Natural killer cell (primary cell): Measurements from ENCODE around the gene CBARP. TPM values are rescaled to one million over a fixed set of nuclear protein-coding genes. Genes with fewer than 3 reads are reported as not detected.

Experiments used
- ATAC-seq, 3 donors: fragments of 150-1000 bp in 2 of 3; fragments of 200-7000 bp in 1 of 3; cut with Tn5 transposase; 1 replicate in 1 of 3; 2 replicates in 2 of 3; pipeline ENCODE4 v1.10.0; 2021; ENCODE audit warnings: mild to moderate bottlenecking in 2 of 3, moderate library complexity in 2 of 3
- DNase-seq, 2 donors: peaks; one replicate each; pipeline versions ENCODE4 v3.0.0 to v3.0.0-alpha.2; 2013 to 2021; ENCODE audit warnings: mixed read lengths in 1 of 2
- H3K27ac ChIP-seq: one replicate; pipeline ENCODE4 v1.5.1; 2013; ENCODE audit warnings: mild to moderate bottlenecking, low read length
- H3K27me3 ChIP-seq: one replicate; pipeline ENCODE4 v1.6.1; 2013; ENCODE audit warnings: low read length; ENCODE audit not compliant: control insufficient read depth, insufficient read depth
- H3K36me3 ChIP-seq: one replicate; pipeline ENCODE4 v1.6.1; 2013; ENCODE audit warnings: low read length; ENCODE audit not compliant: control insufficient read depth, insufficient read depth
- H3K4me1 ChIP-seq: one replicate; pipeline ENCODE4 v1.6.1; 2013; ENCODE audit warnings: low read length; ENCODE audit not compliant: control insufficient read depth, insufficient read depth
- H3K4me3 ChIP-seq: one replicate; pipeline ENCODE4 v1.5.1; 2013; ENCODE audit warnings: low read length
- H3K9me3 ChIP-seq: one replicate; pipeline ENCODE4 v1.6.1; 2013; ENCODE audit warnings: low read length; ENCODE audit not compliant: control insufficient read depth, insufficient read depth
- H3K27ac Mint-ChIP-seq, 2 donors: one replicate each; pipeline ENCODE4 v1.8.0; 2022; ENCODE audit warnings: mild to moderate bottlenecking in 2 of 2, mixed read lengths in 2 of 2, moderate library complexity in 1 of 2
- H3K27me3 Mint-ChIP-seq, 2 donors: one replicate each; pipeline ENCODE4 v1.8.0; 2022; ENCODE audit warnings: low read depth in 2 of 2, mixed read lengths in 2 of 2
- H3K36me3 Mint-ChIP-seq: one replicate; pipeline ENCODE4 v1.8.0; 2022; ENCODE audit warnings: mixed read lengths
- H3K4me1 Mint-ChIP-seq, 2 donors: one replicate each; pipeline ENCODE4 v1.8.0; 2022; ENCODE audit warnings: mixed read lengths in 2 of 2
- H3K4me3 Mint-ChIP-seq: one replicate; pipeline ENCODE4 v1.8.0; 2022; ENCODE audit warnings: mild to moderate bottlenecking, moderate library complexity, mixed read lengths
- H3K9me3 Mint-ChIP-seq, 2 donors: one replicate each; pipeline ENCODE4 v1.8.0; 2022; ENCODE audit warnings: mixed read lengths in 2 of 2
- CTCF ChIP-seq: fragments of 200-600 bp; IDR thresholded peaks from one replicate; pipeline ENCODE4 v1.8.0; 2022; ENCODE audit warnings: antibody characterized with exemption
- WGBS: methylation state at CpG from one replicate; pipeline ENCODE4 v1.1.7; 2013; ENCODE audit warnings: missing lambda C conversion rate; ENCODE audit not compliant: insufficient coverage; 5-methylcytosine and 5-hydroxymethylcytosine counted together
- intact Hi-C: fragments of 100-400 bp; cut with micrococcal nuclease; formaldehyde crosslinking; loops from one replicate; pipeline ENCODE4 v1.14.2; 2022
- total RNA-seq, 4 donors: library from RNA; stranded (reverse); fragments of 120-200 nt in 1 of 4; gene quantifications; one replicate each; pipeline versions ENCODE4 v1.2.3 to v1.2.4, GENCODE V29; 2013 to 2022

The CBARP gene
- total RNA-seq, 3 donors from 2014 or later (not counting 1 experiment from before 2014, with no cell fraction given) = 0.14 to 0.41 TPM; not detected in 1

DNA sequence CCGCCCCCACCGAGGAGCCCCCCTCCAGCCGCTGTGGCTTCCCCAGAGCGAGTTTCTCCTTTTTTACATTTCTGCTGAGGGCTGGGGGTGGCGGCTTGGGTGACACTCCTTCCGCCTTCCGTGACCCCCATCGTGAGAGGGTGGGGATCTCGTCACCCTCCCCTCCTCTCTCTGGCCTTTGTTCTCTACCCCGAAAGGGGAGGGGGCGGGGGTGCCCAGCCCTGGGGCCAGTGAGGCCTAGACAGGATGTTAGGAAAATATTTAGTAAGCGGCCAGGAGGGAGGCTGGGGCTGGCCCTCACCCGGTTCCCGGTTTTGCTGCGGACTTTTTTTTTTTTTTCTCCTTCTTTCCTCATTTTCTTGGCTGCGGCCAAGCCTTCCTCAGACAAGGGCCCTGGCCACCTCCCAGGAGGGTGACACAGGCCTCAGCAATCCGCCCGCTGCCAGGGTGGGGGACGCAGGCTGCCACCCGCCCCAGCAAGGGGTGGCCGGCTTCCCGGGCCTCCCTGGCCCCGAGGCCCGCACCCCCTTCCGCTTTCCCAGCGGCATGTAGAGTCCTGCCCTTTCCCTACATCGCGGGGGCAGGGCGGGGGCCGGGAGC lies 14.5 kb upstream of the CBARP start:
- no peaks in the 10 kb centered on the region for H3K9me3 ChIP-seq
- H3K4me3 Mint-ChIP-seq = peak overlapping the region; percentile 95
- WGBS = under 1% methylated on average over 19 of the region's 30 CpGs
- peak overlapping the region; percentile 82 for H3K4me3 ChIP-seq
- ATAC-seq (peak; percentile 9 to 41 (median 18)), DNase-seq (peak in 1 of 2 donors; percentile 86)
- H3K9me3 Mint-ChIP-seq = no peaks in the 10 kb centered on the region
- H3K4me1 ChIP-seq = peaks cover 65% of the 10 kb centered on the region
- H3K4me1 Mint-ChIP-seq = peaks cover 0 to 30% of the 10 kb centered on the region in 2 donors
- TF ChIP-seq CTCF = no peak
- no peaks in the 10 kb centered on the region for H3K27me3 Mint-ChIP-seq
- H3K36me3 ChIP-seq = peaks cover 41% of the 10 kb centered on the region
- no peaks in the 10 kb centered on the region for H3K36me3 Mint-ChIP-seq
- intact Hi-C loops = no loop called here
- peak overlapping the region; percentile 99 for H3K27ac ChIP-seq
- peak overlapping the region; percentile 93 to 97 for H3K27ac Mint-ChIP-seq
- H3K27me3 ChIP-seq = no peaks in the 10 kb centered on the region

DNA sequence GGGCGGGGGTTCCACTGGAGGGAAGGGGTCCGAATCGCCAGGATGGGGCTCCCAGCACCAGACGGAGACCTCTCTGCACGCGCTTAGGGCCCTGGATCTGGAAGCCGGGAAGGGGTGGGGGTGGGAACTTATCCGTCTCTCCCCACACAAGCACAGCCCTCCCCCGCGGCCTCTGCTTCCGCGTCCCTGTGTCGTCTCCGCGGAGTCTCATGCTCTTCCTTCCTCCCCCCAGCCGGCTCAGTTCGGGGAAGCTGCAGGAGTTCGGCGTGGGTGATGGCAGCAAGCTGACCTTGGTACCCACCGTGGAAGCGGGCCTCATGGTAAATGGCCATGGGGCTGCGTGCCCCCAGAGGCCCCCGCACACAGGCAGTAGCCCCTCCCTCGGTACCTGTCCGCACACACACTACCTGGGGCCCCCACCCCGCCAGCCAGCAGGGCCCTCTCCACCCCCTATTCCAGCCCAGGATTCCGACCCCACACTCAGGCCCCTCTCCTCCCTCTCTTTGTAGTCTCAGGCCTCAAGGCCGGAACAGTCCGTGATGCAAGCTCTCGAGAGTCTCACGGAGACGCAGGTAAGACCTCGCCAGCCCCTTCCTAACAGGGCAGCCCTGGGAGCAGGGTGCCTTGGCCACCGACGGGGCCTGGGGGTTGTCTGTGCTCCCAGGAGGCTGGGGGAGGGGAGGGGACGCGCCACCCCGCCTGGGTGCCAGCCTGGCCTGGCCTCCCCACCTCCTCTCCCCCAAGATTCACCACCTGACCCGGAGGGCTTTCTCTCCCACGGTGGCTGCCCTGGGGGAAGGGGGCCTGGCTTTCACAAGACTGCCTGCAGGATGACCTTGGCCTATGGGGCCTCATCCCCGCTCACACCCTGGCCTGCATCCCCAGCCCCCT lies 13.8 kb upstream of the CBARP start:
- Histone ChIP-seq H3K36me3 (peaks cover 34% of the 10 kb centered on the region), H3K9me3 (no peaks in the 10 kb centered on the region), H3K27me3 (no peaks in the 10 kb centered on the region), H3K4me3 (peak overlapping the region; percentile 82), H3K4me1 (peaks cover 58% of the 10 kb centered on the region), H3K27ac (peak overlapping the region; percentile 99)
- peak; percentile 0 to 1 (median 0) for ATAC-seq
- no peak for TF ChIP-seq CTCF
- intact Hi-C loops = loop anchor here (1.0 kb wide), 1 partner anchor 8 kb away; no protein-coding TSS in a partner anchor
- Mint-ChIP-seq H3K27ac (peak overlapping the region; percentile 93 to 97), H3K9me3 (no peaks in the 10 kb centered on the region), H3K36me3 (no peaks in the 10 kb centered on the region), H3K27me3 (no peaks in the 10 kb centered on the region), H3K4me1 (peaks cover 0 to 28% of the 10 kb centered on the region in 2 donors), H3K4me3 (peak overlapping the region; percentile 95)
- DNase-seq = peak; percentile 69 to 83
- WGBS = under 1% methylated on average over 38 of the region's 41 CpGs

DNA sequence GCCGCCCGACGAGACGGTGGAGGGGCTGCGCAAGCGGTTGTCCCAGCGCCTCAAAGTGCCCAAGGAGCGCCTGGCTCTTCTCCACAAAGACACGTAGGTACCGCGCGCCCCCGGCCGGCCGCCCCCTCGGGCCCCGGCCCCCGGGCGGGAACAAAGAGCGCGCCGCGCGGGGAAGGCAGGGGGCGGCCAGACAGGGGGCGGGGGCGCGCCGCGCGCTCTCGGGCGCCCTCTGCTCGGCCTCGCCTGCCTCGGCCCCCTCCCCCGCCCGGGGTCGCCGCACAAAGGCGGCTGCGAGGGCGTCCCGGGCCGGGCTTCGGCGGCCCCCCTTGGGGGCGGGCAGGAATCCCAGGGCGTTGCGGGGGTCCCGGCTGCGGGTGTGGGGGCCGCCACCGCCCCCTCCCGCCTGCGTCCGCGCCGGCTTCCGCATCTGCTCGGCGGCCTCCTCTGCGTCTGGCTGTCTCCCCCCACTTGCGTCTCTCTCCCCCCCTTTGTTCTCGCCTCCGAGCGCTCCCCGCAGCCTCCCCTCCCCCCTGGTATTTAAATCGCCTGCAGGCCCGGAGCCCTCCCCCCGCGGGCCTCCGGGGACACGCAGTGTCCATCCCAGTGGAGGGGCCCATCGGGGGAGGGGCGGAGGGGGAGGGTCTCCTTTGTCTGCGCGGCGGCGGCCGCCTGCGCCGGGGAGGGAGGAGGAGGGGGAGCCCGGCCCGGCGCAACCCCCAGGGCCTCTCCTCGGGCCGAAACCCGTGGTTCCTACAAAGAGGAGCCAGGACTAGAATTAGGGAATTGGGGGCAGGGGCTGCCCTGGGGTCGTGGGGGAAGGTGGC lies 12.8 kb upstream of the CBARP start:
- H3K4me1 ChIP-seq = peaks cover 49% of the 10 kb centered on the region
- peak overlapping the region; percentile 99 for H3K27ac ChIP-seq
- peaks cover 0 to 28% of the 10 kb centered on the region in 2 donors for H3K4me1 Mint-ChIP-seq
- peak overlapping the region; percentile 88 for H3K4me3 ChIP-seq
- no peak for TF ChIP-seq CTCF
- DNase-seq = peak; percentile 72 to 87
- H3K9me3 Mint-ChIP-seq = no peaks in the 10 kb centered on the region
- H3K27me3 ChIP-seq = no peaks in the 10 kb centered on the region
- no peaks in the 10 kb centered on the region for H3K27me3 Mint-ChIP-seq
- peak in 2 of 3 donors; percentile 3 to 4 for ATAC-seq
- under 1% methylated on average over 85 of the region's 90 CpGs for WGBS
- H3K27ac Mint-ChIP-seq = peak overlapping the region; percentile 93 to 97
- no peaks in the 10 kb centered on the region for H3K9me3 ChIP-seq
- intact Hi-C loops = loop anchor here (1.0 kb wide), 1 partner anchor 9 kb away; no protein-coding TSS in a partner anchor
- H3K4me3 Mint-ChIP-seq = peak overlapping the region; percentile 95
- H3K36me3 ChIP-seq = peaks cover 26% of the 10 kb centered on the region
- no peaks in the 10 kb centered on the region for H3K36me3 Mint-ChIP-seq
